ENCODE data around the gene RTEL1. TPM values are rescaled to one million over a fixed set of nuclear protein-coding genes. Genes with fewer than 3 reads are reported as not detected.
"Not testable (repeated sequence)": the region's sequence is repeated elsewhere in the genome, so short reads cannot be mapped to it uniquely, and the experiment has no call there.

RTEL1 gene
- total RNA-seq, 2 experiments from 2014 or later: 49.8 to 54.3 TPM

- H3K27ac Mint-ChIP-seq; ATAC-seq; H3K4me3 Mint-ChIP-seq; DNase-seq; H3K27me3 Mint-ChIP-seq (ENCODE audit: low read depth); CTCF ChIA-PET: not testable (repeated sequence)
- H3K4me1 Mint-ChIP-seq (ENCODE audit: low read depth): peaks cover 32% of the 10 kb centered on the region
- peaks cover 67% of the 10 kb centered on the region for H3K36me3 Mint-ChIP-seq (ENCODE audit: low read depth)
- H3K9me3 Mint-ChIP-seq (ENCODE audit: insufficient read depth): peaks cover 10% of the 10 kb centered on the region
- POLR2A ChIA-PET: interaction anchor here (1.5 to 2.2 kb wide), 2 partner anchors 14 to 15 kb away, joined by 4 to 12 read pairs; partner anchors contain the start of genes ARFRP1, LIME1 and ZGPAT
Observed at GRCh38 chr20:63722967-63723622, 65.0 kb downstream of the RTEL1 start.

- ATAC-seq; H3K4me3 Mint-ChIP-seq; H3K27me3 Mint-ChIP-seq (ENCODE audit: low read depth); H3K9me3 Mint-ChIP-seq (ENCODE audit: insufficient read depth); H3K27ac Mint-ChIP-seq: not testable (repeated sequence)
- Mint-ChIP-seq H3K4me1 (ENCODE audit: low read depth) (peaks cover 32% of the 10 kb centered on the region), H3K36me3 (ENCODE audit: low read depth) (peaks cover 47% of the 10 kb centered on the region)
- CTCF ChIA-PET: interaction anchor here (1.1 kb wide), 1 partner anchor 23 kb away, joined by 3 read pairs; the partner anchor contains the start of genes ARFRP1 and ZGPAT
- DNase-seq: peak; percentile 20
- POLR2A ChIA-PET: interaction anchor here (1.0 to 1.1 kb wide), 2 partner anchors 23 to 132 kb away, joined by 4 read pairs; partner anchors contain the start of genes ARFRP1 and ZGPAT
Observed at GRCh38 chr20:63730189-63730733, 72.1 kb downstream of the RTEL1 start.

- Mint-ChIP-seq H3K4me3 (no peak overlapping the region), H3K4me1 (ENCODE audit: low read depth) (peaks cover 44% of the 10 kb centered on the region), H3K36me3 (ENCODE audit: low read depth) (peaks cover 50% of the 10 kb centered on the region), H3K9me3 (ENCODE audit: insufficient read depth) (peaks cover 3% of the 10 kb centered on the region), H3K27me3 (ENCODE audit: low read depth) (no peaks in the 10 kb centered on the region), H3K27ac (no peak overlapping the region)
- DNase-seq (no peak), ATAC-seq (no peak)
- CTCF ChIA-PET: interaction anchor here (1.1 kb wide), 1 partner anchor 24 kb away, joined by 3 read pairs; the partner anchor contains the start of genes ARFRP1 and ZGPAT
- POLR2A ChIA-PET: interaction anchor here (1.0 to 1.1 kb wide), 2 partner anchors 24 to 131 kb away, joined by 4 read pairs; partner anchors contain the start of genes ARFRP1 and ZGPAT
Observed at GRCh38 chr20:63731410-63731809, 73.3 kb downstream of the RTEL1 start.

- H3K4me1 Mint-ChIP-seq (ENCODE audit: low read depth): peaks cover 42% of the 10 kb centered on the region
- peaks cover 51% of the 10 kb centered on the region for H3K36me3 Mint-ChIP-seq (ENCODE audit: low read depth)
- ATAC-seq: no peak
- CTCF ChIA-PET: no interaction called here
- DNase-seq: peak; percentile 20
- peaks cover 3% of the 10 kb centered on the region for H3K9me3 Mint-ChIP-seq (ENCODE audit: insufficient read depth)
- H3K27ac Mint-ChIP-seq: no peak overlapping the region
- no peaks in the 10 kb centered on the region for H3K27me3 Mint-ChIP-seq (ENCODE audit: low read depth)
- POLR2A ChIA-PET: interaction anchor here (1.2 kb wide), 1 partner anchor 25 kb away, joined by 3 read pairs; the partner anchor contains the start of genes ARFRP1 and ZGPAT
- H3K4me3 Mint-ChIP-seq: no peak overlapping the region
Observed at GRCh38 chr20:63732118-63733095, 74.3 kb downstream of the RTEL1 start.

GRCh38 chr20:63733117-63733516 lies 75.0 kb downstream of the RTEL1 start:
- ChIA-PET CTCF (interaction anchor here (0.7 kb wide), 1 partner anchor 27 kb away, joined by 3 read pairs; no protein-coding TSS in a partner anchor), POLR2A (interaction anchor here (1.2 kb wide), 1 partner anchor 26 kb away, joined by 3 read pairs; the partner anchor contains the start of genes ARFRP1 and ZGPAT)
- H3K27me3 Mint-ChIP-seq (ENCODE audit: low read depth): no peaks in the 10 kb centered on the region
- DNase-seq (no peak), ATAC-seq (no peak)
- H3K9me3 Mint-ChIP-seq (ENCODE audit: insufficient read depth): no peaks in the 10 kb centered on the region
- H3K36me3 Mint-ChIP-seq (ENCODE audit: low read depth): peaks cover 48% of the 10 kb centered on the region
- peaks cover 36% of the 10 kb centered on the region for H3K4me1 Mint-ChIP-seq (ENCODE audit: low read depth)
- H3K4me3 Mint-ChIP-seq: no peak overlapping the region
- no peak overlapping the region for H3K27ac Mint-ChIP-seq

- no peaks in the 10 kb centered on the region for H3K27me3 Mint-ChIP-seq (ENCODE audit: low read depth)
- H3K27ac Mint-ChIP-seq: peak overlapping the region; percentile 32
- ChIA-PET CTCF (interaction anchor here (0.7 kb wide), 1 partner anchor 27 kb away, joined by 3 read pairs; no protein-coding TSS in a partner anchor), POLR2A (interaction anchor here (1.2 kb wide), 1 partner anchor 26 kb away, joined by 3 read pairs; the partner anchor contains the start of genes ARFRP1 and ZGPAT)
- peaks cover 31% of the 10 kb centered on the region for H3K4me1 Mint-ChIP-seq (ENCODE audit: low read depth)
- DNase-seq: no peak
- no peaks in the 10 kb centered on the region for H3K9me3 Mint-ChIP-seq (ENCODE audit: insufficient read depth)
- no peak for ATAC-seq
- no peak overlapping the region for H3K4me3 Mint-ChIP-seq
- H3K36me3 Mint-ChIP-seq (ENCODE audit: low read depth): peaks cover 42% of the 10 kb centered on the region
Observed at GRCh38 chr20:63733579-63734081, 75.5 kb downstream of the RTEL1 start.

GRCh38 chr20:63734111-63734945 lies 76.2 kb downstream of the RTEL1 start:
- Mint-ChIP-seq H3K27me3 (ENCODE audit: low read depth) (no peaks in the 10 kb centered on the region), H3K36me3 (ENCODE audit: low read depth) (peaks cover 37% of the 10 kb centered on the region), H3K4me3 (no peak overlapping the region), H3K4me1 (ENCODE audit: low read depth) (peaks cover 29% of the 10 kb centered on the region), H3K9me3 (ENCODE audit: insufficient read depth) (no peaks in the 10 kb centered on the region), H3K27ac (no peak overlapping the region)
- POLR2A ChIA-PET: interaction anchor here (2.5 kb wide), 1 partner anchor 130 kb away, joined by 14 read pairs; the partner anchor contains the start of gene TPD52L2
- CTCF ChIA-PET: interaction anchor here (0.6 to 5.3 kb wide), 3 partner anchors 27 to 42 kb away, joined by 3 to 70 read pairs (median 3); partner anchors contain the start of genes ARFRP1 and ZGPAT
- no peak for ATAC-seq
- peak; percentile 21 for DNase-seq

- peaks cover 33% of the 10 kb centered on the region for H3K36me3 Mint-ChIP-seq (ENCODE audit: low read depth)
- no peaks in the 10 kb centered on the region for H3K9me3 Mint-ChIP-seq (ENCODE audit: insufficient read depth)
- ATAC-seq (no peak), DNase-seq (peak; percentile 20)
- POLR2A ChIA-PET: interaction anchor here (0.6 to 2.5 kb wide), 4 partner anchors 27 to 129 kb away, joined by 3 to 19 read pairs (median 9); partner anchors contain the start of genes ARFRP1, TPD52L2 and ZGPAT
- peak overlapping the region; percentile 92 for H3K27ac Mint-ChIP-seq
- CTCF ChIA-PET: interaction anchor here (0.6 to 5.3 kb wide), 6 partner anchors 16 to 198 kb away, joined by 3 to 70 read pairs (median 5); partner anchors contain the start of genes ARFRP1, PTK6, TPD52L2 and ZGPAT
- H3K4me3 Mint-ChIP-seq: peak overlapping the region; percentile 87
- H3K4me1 Mint-ChIP-seq (ENCODE audit: low read depth): peaks cover 29% of the 10 kb centered on the region
- H3K27me3 Mint-ChIP-seq (ENCODE audit: low read depth): no peaks in the 10 kb centered on the region
Observed at GRCh38 chr20:63734946-63735858, 77.1 kb downstream of the RTEL1 start.

- Mint-ChIP-seq H3K27ac (peak within 1 kb of the TSS; percentile 92), H3K4me3 (peak within 1 kb of the TSS; percentile 87), H3K27me3 (ENCODE audit: low read depth) (no peaks in the 10 kb centered on the region), H3K36me3 (ENCODE audit: low read depth) (peaks cover 33% of the 10 kb centered on the region), H3K4me1 (ENCODE audit: low read depth) (peaks cover 29% of the 10 kb centered on the region), H3K9me3 (ENCODE audit: insufficient read depth) (no peaks in the 10 kb centered on the region)
- DNase-seq (peak; percentile 90), ATAC-seq (peak; percentile 49)
- ChIA-PET POLR2A (interaction anchor here (0.6 to 2.5 kb wide), 8 partner anchors 9 to 303 kb away, joined by 3 to 19 read pairs (median 4); partner anchors contain the start of genes ARFRP1, TPD52L2 and ZGPAT), CTCF (interaction anchor here (0.7 to 5.3 kb wide), 13 partner anchors 8 to 199 kb away, joined by 3 to 70 read pairs (median 3); partner anchors contain the start of genes ARFRP1, PTK6, STMN3 and TPD52L2)
Observed at GRCh38 chr20:63735859-63736718, 78.0 kb downstream of the RTEL1 start, which contains the start of gene LIME1. Gene LIME1, plus strand, starts transcription at chr20:63736664. Its CDS starts 886 bp downstream, at chr20:63737550.
